ENCODE measurements around the gene PTGER3.

GRCh38 chr1:70987497-70987896, 60.1 kb downstream of the PTGER3 start:
- TF ChIP-seq CTCF (IDR thresholded peaks at IDR 0.05 in 2 of 3, conservative IDR thresholded peaks at IDR 0.05 in 1 of 3; ENCODE audit: control insufficient read depth in 2 of 3, extremely low read depth in 1 of 3, insufficient read depth in 1 of 3, low read depth in 3 of 3, low read length in 3 of 3) = no peak
- no peak for TF ChIP-seq REST (IDR thresholded peaks at IDR 0.05; ENCODE audit: low read depth, low read length)
- TF ChIP-seq MXI1 (IDR thresholded peaks at IDR 0.05; ENCODE audit: low read depth, low read length) = no peak
- TF ChIP-seq BCL3 (IDR thresholded peaks at IDR 0.05; ENCODE audit: borderline replicate concordance, insufficient read depth, low read depth, low read length, poor library complexity, severe bottlenecking) = no peak
- TF ChIP-seq BMI1 (IDR thresholded peaks at IDR 0.05; ENCODE audit: borderline replicate concordance) = no peak

Data from GM12878 (cell line).